ENCODE data around the gene OR1L1.

DNA sequence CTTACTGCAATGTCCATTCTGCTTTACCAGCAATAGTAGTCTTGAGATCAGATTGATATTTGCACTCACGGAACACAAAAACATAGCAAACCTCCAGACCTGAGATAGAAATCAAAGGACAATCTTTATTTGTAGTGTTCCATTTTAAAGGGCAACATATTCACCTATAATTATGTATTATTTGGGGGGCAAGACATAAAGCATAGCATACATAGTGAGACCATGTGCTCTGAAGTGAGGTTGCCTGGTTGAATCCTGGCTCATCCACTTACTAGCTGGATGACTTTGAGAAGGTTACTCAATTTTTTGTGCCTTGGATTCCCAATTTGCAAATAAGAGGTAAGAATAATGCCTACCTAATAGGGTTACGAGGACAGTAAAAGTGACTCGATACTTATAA, 4.0 kb upstream of the OR1L1 start, which contains the start of gene OR1B1:
- no peak for TF ChIP-seq POLR2A (IDR thresholded peaks at IDR 0.05)
- TF ChIP-seq EP300 (IDR thresholded peaks at IDR 0.05) = no peak
- TF ChIP-seq CTCF (IDR thresholded peaks at IDR 0.05) = no peak
